LNCaP clone FGC (cell line): ENCODE data around the gene POLR2L.

Experiments used
- DNase-seq: peaks from one replicate; pipeline ENCODE4 v3.0.0-alpha.2; 2011; ENCODE audit warnings: low read depth
- H3K4me3 ChIP-seq: 2 replicates; pipeline ENCODE4 v1.5.1; 2011; ENCODE audit warnings: mild to moderate bottlenecking, low read depth, low read length, control low read depth
- CTCF ChIP-seq: IDR thresholded peaks from 2 replicates; pipeline ENCODE4 v1.5.1; 2012; ENCODE audit warnings: mild to moderate bottlenecking; ENCODE audit not compliant: control insufficient read depth, insufficient read depth; ENCODE audit errors: extremely low read depth

POLR2L gene

GRCh38 chr11:804599-804964 lies 37.7 kb downstream of the POLR2L start:
- no peak for TF ChIP-seq CTCF
- no peak for DNase-seq
- peak overlapping the region; percentile 74 for H3K4me3 ChIP-seq

GRCh38 chr11:803770-804598 lies 38.3 kb downstream of the POLR2L start:
- peak overlapping the region; percentile 74 for H3K4me3 ChIP-seq
- no peak for TF ChIP-seq CTCF
- no peak for DNase-seq

- DNase-seq = no peak
- TF ChIP-seq CTCF = no peak
- H3K4me3 ChIP-seq = no peak overlapping the region
Observed at GRCh38 chr11:803467-803742, 38.9 kb downstream of the POLR2L start.

- no peak for TF ChIP-seq CTCF
- H3K4me3 ChIP-seq = no peak overlapping the region
- no peak for DNase-seq
Observed at GRCh38 chr11:802693-803466, 39.4 kb downstream of the POLR2L start.

GRCh38 chr11:802018-802617 lies 40.2 kb downstream of the POLR2L start:
- no peak for DNase-seq
- no peak overlapping the region for H3K4me3 ChIP-seq
- TF ChIP-seq CTCF = no peak

- H3K4me3 ChIP-seq = no peak overlapping the region
- no peak for DNase-seq
- no peak for TF ChIP-seq CTCF
Observed at GRCh38 chr11:801097-801780, 41.1 kb downstream of the POLR2L start.
